WTC11 (cell line): ENCODE measurements around the gene WWOX.

Experiments used
- CREB1 ChIP-seq: sonication (generic); formaldehyde crosslinking; IDR thresholded peaks from 2 replicates; pipeline ENCODE4 v1.8.0; 2023; ENCODE audit warnings: mild to moderate bottlenecking, missing genetic modification reagents
- E2F1 ChIP-seq: sonication (generic); formaldehyde crosslinking; IDR thresholded peaks from 2 replicates; pipeline ENCODE4 v1.8.0; 2022; ENCODE audit warnings: mild to moderate bottlenecking, missing genetic modification reagents
- FOXK1 ChIP-seq: sonication (generic); formaldehyde crosslinking; IDR thresholded peaks from 2 replicates; pipeline ENCODE4 v1.8.0; 2022; ENCODE audit warnings: mild to moderate bottlenecking, moderate library complexity, missing genetic modification reagents
- JUN ChIP-seq: sonication (generic); formaldehyde crosslinking; IDR thresholded peaks from 2 replicates; pipeline ENCODE4 v1.8.0; 2023; ENCODE audit warnings: mild to moderate bottlenecking, missing genetic modification reagents
- KAT7 ChIP-seq: sonication (generic); formaldehyde crosslinking; IDR thresholded peaks from 2 replicates; pipeline ENCODE4 v1.8.1; 2023; ENCODE audit warnings: missing genetic modification reagents, mild to moderate bottlenecking, borderline replicate concordance
- MAX ChIP-seq: sonication (generic); formaldehyde crosslinking; IDR thresholded peaks from 2 replicates; pipeline ENCODE4 v1.8.0; 2022; ENCODE audit warnings: mild to moderate bottlenecking, missing genetic modification reagents
- ZNF138 ChIP-seq: sonication (generic); formaldehyde crosslinking; conservative IDR thresholded peaks from 2 replicates; pipeline ENCODE4 v1.8.1; 2022; ENCODE audit warnings: mild to moderate bottlenecking, moderate library complexity, missing genetic modification reagents
- TF ChIP-seq, protein P1 (sequence below): fragments of 200-600 bp; IDR thresholded peaks from 2 replicates; pipeline ENCODE4 v1.8.0; 2022; ENCODE audit warnings: antibody characterized with exemption
- TF ChIP-seq, protein P2 (sequence below): sonication (generic); formaldehyde crosslinking; conservative IDR thresholded peaks from 2 replicates; pipeline ENCODE4 v1.8.1; 2022; ENCODE audit warnings: mild to moderate bottlenecking, missing genetic modification reagents

GRCh38 chr16:78784771-78785170, 685.3 kb downstream of the WWOX start:
- TF ChIP-seq KAT7 (CRISPR knock-in tag) (no peak), E2F1 (no peak), MAX (no peak), CREB1 (no peak), FOXK1 (CRISPR knock-in tag) (no peak), ZNF138 (CRISPR knock-in tag) (no peak), JUN (CRISPR knock-in tag) (no peak)
- TF ChIP-seq, protein P1, sequence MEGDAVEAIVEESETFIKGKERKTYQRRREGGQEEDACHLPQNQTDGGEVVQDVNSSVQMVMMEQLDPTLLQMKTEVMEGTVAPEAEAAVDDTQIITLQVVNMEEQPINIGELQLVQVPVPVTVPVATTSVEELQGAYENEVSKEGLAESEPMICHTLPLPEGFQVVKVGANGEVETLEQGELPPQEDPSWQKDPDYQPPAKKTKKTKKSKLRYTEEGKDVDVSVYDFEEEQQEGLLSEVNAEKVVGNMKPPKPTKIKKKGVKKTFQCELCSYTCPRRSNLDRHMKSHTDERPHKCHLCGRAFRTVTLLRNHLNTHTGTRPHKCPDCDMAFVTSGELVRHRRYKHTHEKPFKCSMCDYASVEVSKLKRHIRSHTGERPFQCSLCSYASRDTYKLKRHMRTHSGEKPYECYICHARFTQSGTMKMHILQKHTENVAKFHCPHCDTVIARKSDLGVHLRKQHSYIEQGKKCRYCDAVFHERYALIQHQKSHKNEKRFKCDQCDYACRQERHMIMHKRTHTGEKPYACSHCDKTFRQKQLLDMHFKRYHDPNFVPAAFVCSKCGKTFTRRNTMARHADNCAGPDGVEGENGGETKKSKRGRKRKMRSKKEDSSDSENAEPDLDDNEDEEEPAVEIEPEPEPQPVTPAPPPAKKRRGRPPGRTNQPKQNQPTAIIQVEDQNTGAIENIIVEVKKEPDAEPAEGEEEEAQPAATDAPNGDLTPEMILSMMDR, result no peak
- TF ChIP-seq, protein P2, sequence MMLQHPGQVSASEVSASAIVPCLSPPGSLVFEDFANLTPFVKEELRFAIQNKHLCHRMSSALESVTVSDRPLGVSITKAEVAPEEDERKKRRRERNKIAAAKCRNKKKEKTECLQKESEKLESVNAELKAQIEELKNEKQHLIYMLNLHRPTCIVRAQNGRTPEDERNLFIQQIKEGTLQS (CRISPR knock-in tag), result no peak
